Small intestine (tissue), 7 donors: ENCODE data around the gene CNPY4. TPM values are rescaled to one million over a fixed set of nuclear protein-coding genes. Genes with fewer than 3 reads are reported as not detected.
"Not testable (repeated sequence)": the region's sequence is repeated elsewhere in the genome, so short reads cannot be mapped to it uniquely, and the experiment has no call there.

Source experiments
- DNase-seq, 2 donors: peaks; one replicate each; pipeline versions ENCODE4 v3.0.0 to v3.0.0-alpha.2; 2013
- FAIRE-seq: peaks from 2 replicates; lab custom pipeline; 2012; peaks lifted over from hg19 to GRCh38; lab: Jason Lieb, UNC
- H3K27ac ChIP-seq, 3 donors: one replicate each; pipeline ENCODE4 v1.5.1; 2013; ENCODE audit warnings: low read length in 2 of 3, mild to moderate bottlenecking in 2 of 3, control low read depth in 1 of 3, inconsistent platforms in 1 of 3, low read depth in 1 of 3, moderate library complexity in 1 of 3
- H3K27me3 ChIP-seq, 3 donors: one replicate each; pipeline ENCODE4 v1.6.1; 2013; ENCODE audit warnings: low read length in 3 of 3, inconsistent platforms in 1 of 3; ENCODE audit not compliant: control insufficient read depth in 3 of 3, insufficient read depth in 3 of 3
- H3K36me3 ChIP-seq, 3 donors: one replicate each; pipeline ENCODE4 v1.6.1; 2013; ENCODE audit warnings: low read length in 3 of 3, inconsistent platforms in 1 of 3, low read depth in 1 of 3, mild to moderate bottlenecking in 1 of 3, moderate library complexity in 1 of 3; ENCODE audit not compliant: control insufficient read depth in 3 of 3, insufficient read depth in 2 of 3
- H3K4me1 ChIP-seq, 3 donors: one replicate each; pipeline ENCODE4 v1.6.1; 2013; ENCODE audit warnings: low read length in 2 of 3, inconsistent platforms in 1 of 3, low read depth in 1 of 3, mild to moderate bottlenecking in 1 of 3, moderate library complexity in 1 of 3; ENCODE audit not compliant: control insufficient read depth in 3 of 3, insufficient read depth in 2 of 3
- H3K4me3 ChIP-seq, 3 donors: one replicate each; pipeline ENCODE4 v1.5.1; 2013; ENCODE audit warnings: low read length in 3 of 3, control low read depth in 1 of 3, inconsistent platforms in 1 of 3, low read depth in 1 of 3, mild to moderate bottlenecking in 1 of 3, moderate library complexity in 1 of 3
- H3K9me3 ChIP-seq, 2 donors: one replicate each; pipeline ENCODE4 v1.6.1; 2013; ENCODE audit warnings: low read depth in 1 of 2, low read length in 1 of 2; ENCODE audit not compliant: control insufficient read depth in 2 of 2, insufficient read depth in 1 of 2
- WGBS, 3 donors: extraction: QIAGEN DNeasy Blood & Tissue Kit; methylation state at CpG; one replicate each; pipeline ENCODE4 v1.1.7; 2013; 5-methylcytosine and 5-hydroxymethylcytosine counted together
- polyA plus RNA-seq, 4 donors: library from polyadenylated mRNA; stranded (reverse) in 3 of 4; unstranded in 1 of 4; fragments of 200-250 nt in 3 of 4; fragments of 120-200 nt in 1 of 4; gene quantifications; one replicate each; pipeline versions ENCODE4 v1.2.1 to v1.2.3, GENCODE V29; 2013
- donor health status: healthy with polysubstance abuse.
- donor health status: control.
- donor health status: control.
- donor health status: Bipolar disorder and iron deficiency.
- donor health status: healthy.

Gene CNPY4
- polyA plus RNA-seq, 4 donors = 2.5 to 14.0 (median 7.5) TPM

- WGBS, 3 donors = 0 to 1% (median 0%) methylated on average over 54 to 85 of the region's 85 CpGs
- H3K27ac ChIP-seq = peak within 1 kb of the TSS; percentile 94 to 97 (median 95)
- peaks cover 3 to 30% (median 5%) of the 10 kb centered on the region in 3 donors for H3K4me1 ChIP-seq
- peaks cover 0 to 2% (median 0%) of the 10 kb centered on the region in 3 donors for H3K36me3 ChIP-seq
- peak; percentile 93 to 97 for DNase-seq
- no peaks in the 10 kb centered on the region for H3K9me3 ChIP-seq
- H3K4me3 ChIP-seq = peak within 1 kb of the TSS; percentile 60 to 94 (median 81)
- no peaks in the 10 kb centered on the region for H3K27me3 ChIP-seq
- FAIRE-seq = no peak
Measured at GRCh38 chr7:100126931-100127865, 7.8 kb downstream of the CNPY4 start, which contains the start of gene MBLAC1. MBLAC1 (plus strand) TSS chr7:100126967; CDS start chr7:100127396, 429 bp downstream.

GRCh38 chr7:100127866-100128636, 8.6 kb downstream of the CNPY4 start:
- no peaks in the 10 kb centered on the region for H3K36me3 ChIP-seq
- H3K27me3 ChIP-seq = no peaks in the 10 kb centered on the region
- no peaks in the 10 kb centered on the region for H3K9me3 ChIP-seq
- H3K27ac ChIP-seq = peak overlapping the region; percentile 94 to 97 (median 95)
- no peak for FAIRE-seq
- DNase-seq = peak; percentile 24 to 57
- 1 to 3% (median 3%) methylated on average over 19 to 37 of the region's 37 CpGs for WGBS, 3 donors
- H3K4me3 ChIP-seq = peak overlapping the region; percentile 60 to 94 (median 81)
- H3K4me1 ChIP-seq = peaks cover 5 to 30% (median 5%) of the 10 kb centered on the region in 3 donors

- DNase-seq = peak in 1 of 2 donors; percentile 19
- Histone ChIP-seq H3K27me3 (no peaks in the 10 kb centered on the region), H3K4me3 (no peak overlapping the region), H3K9me3 (no peaks in the 10 kb centered on the region), H3K27ac (peak overlapping the region in 1 of 3 donors; percentile 97), H3K4me1 (peaks cover 5 to 30% (median 5%) of the 10 kb centered on the region in 3 donors), H3K36me3 (no peaks in the 10 kb centered on the region)
- WGBS, 3 donors = 25 to 44% (median 29%) methylated on average over 1 of the region's 1 CpG
- FAIRE-seq = no peak
Measured at GRCh38 chr7:100128637-100128963, 9.2 kb downstream of the CNPY4 start.

DNA sequence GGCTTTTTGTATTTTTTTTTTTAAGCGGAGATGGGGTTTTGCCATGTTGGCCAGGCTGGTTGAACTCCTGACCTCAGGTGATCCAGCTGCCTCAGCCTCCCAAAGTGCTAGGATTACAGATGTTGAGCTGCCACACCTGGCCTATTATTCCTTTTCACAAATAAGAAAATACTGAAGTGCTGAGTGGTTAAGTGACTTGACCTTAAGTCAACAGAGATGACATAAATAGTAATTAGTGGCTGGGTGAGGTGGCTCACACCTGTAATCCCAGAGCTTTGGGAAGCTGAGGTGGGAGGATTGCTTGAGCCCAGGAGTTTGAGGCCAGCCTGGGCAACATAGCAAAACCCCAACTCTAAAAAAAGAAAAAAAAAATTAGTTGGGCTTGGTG, 10.8 kb downstream of the CNPY4 start:
- not testable (repeated sequence) for FAIRE-seq, H3K9me3 ChIP-seq, H3K36me3 ChIP-seq, H3K27me3 ChIP-seq, H3K4me3 ChIP-seq
- 77 to 89% (median 89%) methylated on average over 1 of the region's 1 CpG for WGBS, 3 donors
- peak in 1 of 2 donors; percentile 37 for DNase-seq
- Histone ChIP-seq H3K27ac (peak overlapping the region; percentile 48 to 76 (median 75)), H3K4me1 (peaks cover 2 to 22% (median 5%) of the 10 kb centered on the region in 3 donors)

DNA sequence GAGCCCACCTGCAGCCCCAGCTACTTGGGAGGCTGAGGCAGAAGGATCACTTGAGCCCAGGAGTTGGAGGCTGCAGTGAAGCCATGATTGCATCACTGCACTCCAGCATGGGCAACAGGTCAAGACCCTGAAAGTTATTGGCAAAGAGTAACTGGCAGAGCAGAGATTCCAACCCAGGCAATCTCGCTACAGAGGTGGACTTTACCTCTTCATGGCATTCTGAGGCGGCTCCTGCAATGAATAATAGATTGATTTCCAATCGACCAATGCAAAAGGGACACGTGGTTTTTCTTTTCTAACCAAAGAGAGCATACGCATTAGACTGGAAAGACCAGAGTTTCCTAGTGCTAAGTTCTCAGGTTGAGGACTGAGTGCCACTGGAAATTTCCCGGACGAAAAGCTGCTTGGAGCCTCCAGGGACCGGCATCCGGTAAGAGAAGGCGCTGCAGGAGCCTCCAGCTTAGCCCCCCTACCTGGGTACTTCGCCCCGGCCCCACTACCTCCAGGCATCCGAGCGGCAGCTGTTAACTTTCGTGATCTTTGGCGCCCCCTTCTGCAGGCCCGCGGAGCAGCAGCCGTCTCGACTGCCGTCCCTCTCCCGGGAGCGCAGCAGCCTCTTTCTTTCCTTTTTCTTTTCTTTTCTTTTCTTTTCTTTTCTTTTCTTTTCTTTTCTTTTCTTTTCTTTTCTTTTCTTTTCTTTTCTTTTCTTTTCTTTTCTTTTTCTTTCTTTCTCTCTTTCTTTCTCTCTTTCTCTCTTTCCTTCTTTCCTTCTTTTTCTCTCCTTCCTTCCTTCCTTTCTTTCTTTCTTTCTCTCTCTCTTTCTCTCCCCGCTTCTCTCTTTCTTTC, 11.4 kb downstream of the CNPY4 start:
- H3K4me1 ChIP-seq = peaks cover 2 to 16% (median 5%) of the 10 kb centered on the region in 3 donors
- H3K27ac ChIP-seq = peak overlapping the region; percentile 48 to 76 (median 75)
- FAIRE-seq (no peak), DNase-seq (peak; percentile 90 to 93)
- H3K4me3 ChIP-seq = peak overlapping the region in 2 of 3 donors; percentile 19 to 46
- H3K9me3 ChIP-seq = no peaks in the 10 kb centered on the region
- no peaks in the 10 kb centered on the region for H3K36me3 ChIP-seq
- no peaks in the 10 kb centered on the region for H3K27me3 ChIP-seq
- WGBS, 3 donors = 2 to 10% (median 6%) methylated on average over 24 of the region's 24 CpGs

DNA sequence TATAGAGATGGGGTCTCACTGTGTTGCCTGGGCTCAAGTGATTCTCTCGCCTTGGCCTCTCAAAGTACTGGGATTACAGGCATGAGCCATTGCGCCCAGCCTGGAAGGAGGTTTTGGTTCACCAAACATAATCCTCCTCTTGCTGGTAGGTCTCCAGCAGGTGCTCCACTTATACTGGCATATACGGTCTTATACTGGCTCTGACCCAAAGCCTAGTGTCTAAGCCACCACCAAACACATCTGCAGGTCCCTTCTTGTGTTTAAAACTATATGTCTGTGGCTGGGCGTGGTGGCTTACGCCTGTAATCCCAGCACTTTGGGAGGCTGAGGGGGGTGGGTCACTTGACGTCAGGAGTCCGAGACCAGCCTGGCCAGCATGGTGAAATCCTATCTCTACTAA, 12.7 kb downstream of the CNPY4 start:
- Histone ChIP-seq H3K9me3 (no peaks in the 10 kb centered on the region), H3K4me1 (peaks cover 2 to 12% (median 5%) of the 10 kb centered on the region in 3 donors), H3K36me3 (no peaks in the 10 kb centered on the region), H3K4me3 (no peak overlapping the region), H3K27ac (no peak overlapping the region), H3K27me3 (no peaks in the 10 kb centered on the region)
- no peak for DNase-seq
- FAIRE-seq = no peak
- 44 to 63% (median 49%) methylated on average over 7 of the region's 7 CpGs for WGBS, 3 donors

- H3K27me3 ChIP-seq = no peaks in the 10 kb centered on the region
- H3K36me3 ChIP-seq = no peaks in the 10 kb centered on the region
- no peak overlapping the region for H3K27ac ChIP-seq
- DNase-seq = peak; percentile 75 to 76
- H3K4me1 ChIP-seq = peaks cover 3 to 12% (median 5%) of the 10 kb centered on the region in 3 donors
- no peak for FAIRE-seq
- WGBS, 3 donors = 9 to 19% (median 10%) methylated on average over 3 of the region's 3 CpGs
- no peak overlapping the region for H3K4me3 ChIP-seq
- H3K9me3 ChIP-seq = no peaks in the 10 kb centered on the region
Measured at GRCh38 chr7:100132697-100133151, 13.3 kb downstream of the CNPY4 start.
